B cell (primary cell): ENCODE data around the gene NECAB2. TPM values are rescaled to one million over a fixed set of nuclear protein-coding genes. Genes with fewer than 3 reads are reported as not detected.

Experiments used
- ATAC-seq: fragments of 200-7000 bp; cut with Tn5 transposase; one replicate; pipeline ENCODE4 v1.10.0; 2021; ENCODE audit warnings: low read depth, mild to moderate bottlenecking, moderate number of reproducible peaks, moderate library complexity
- CTCF ChIA-PET: fragments of 350-600 bp; sonication (Branson Sonifier 250); formaldehyde crosslinking; loops from one replicate; lab custom pipeline; 2021; ENCODE audit warnings: antibody characterized with exemption, inconsistent platforms; lab: Charles Lee
- POLR2A ChIA-PET: fragments of 350-600 bp; sonication (Branson Sonifier 250); formaldehyde crosslinking; loops from one replicate; lab custom pipeline; 2021; ENCODE audit warnings: antibody characterized with exemption; lab: Charles Lee
- DNase-seq: peaks from one replicate; pipeline ENCODE4 v3.0.0; 2013
- H2AFZ ChIP-seq: 2 replicates; pipeline ENCODE4 v1.6.1; 2012; ENCODE audit warnings: mild to moderate bottlenecking, low read depth, low read length; ENCODE audit not compliant: insufficient read depth, poor library complexity, severe bottlenecking
- H3K27ac ChIP-seq, 2 donors: 1 replicate in 1 of 2; 2 replicates in 1 of 2; pipeline ENCODE4 v1.5.1; 2012 to 2013; ENCODE audit warnings: low read length in 2 of 2, mild to moderate bottlenecking in 2 of 2, moderate library complexity in 1 of 2
- H3K27me3 ChIP-seq, 4 experiments: fragments of 200-600 bp in 1 of 4; sonication (generic) in 1 of 4; replicated peaks in 1 of 4; 1 replicate in 2 of 4; 2 replicates in 2 of 4; pipeline versions ENCODE4 v1.6.1 to v1.7.0; 2013 to 2016; ENCODE audit warnings: low read length in 3 of 4, mild to moderate bottlenecking in 2 of 4, mixed read lengths in 1 of 4, moderate library complexity in 1 of 4; ENCODE audit not compliant: insufficient read depth in 4 of 4, control insufficient read depth in 3 of 4; ENCODE audit errors: control extremely low read depth in 1 of 4
- H3K36me3 ChIP-seq, 2 experiments: replicated peaks in 1 of 2; 1 replicate in 1 of 2; 2 replicates in 1 of 2; pipeline versions ENCODE4 v1.6.1 to v1.7.1; 2013; ENCODE audit warnings: low read length in 1 of 2; ENCODE audit not compliant: insufficient read depth in 2 of 2, control insufficient read depth in 1 of 2; ENCODE audit errors: control extremely low read depth in 1 of 2, extremely low read depth in 1 of 2
- H3K4me1 ChIP-seq, 2 donors: fragments of 200-600 bp in 1 of 2; sonication (generic) in 1 of 2; 1 replicate in 1 of 2; 2 replicates in 1 of 2; pipeline versions ENCODE4 v1.5.1 to v1.6.1; 2013 to 2017; ENCODE audit warnings: low read length in 2 of 2; ENCODE audit not compliant: control insufficient read depth in 2 of 2, insufficient read depth in 2 of 2
- H3K4me2 ChIP-seq: replicated peaks from 2 replicates; pipeline ENCODE3; 2012; ENCODE audit warnings: mild to moderate bottlenecking, low read depth, low read length; ENCODE audit not compliant: poor library complexity, severe bottlenecking
- H3K4me3 ChIP-seq, 5 experiments: fragments of 200-600 bp in 1 of 5; sonication (generic) in 1 of 5; 1 replicate in 3 of 5; 2 replicates in 2 of 5; pipeline versions ENCODE4 v1.5.1 to v1.7.0; 2011 to 2016; ENCODE audit warnings: low read length in 4 of 5, mild to moderate bottlenecking in 4 of 5, low read depth in 2 of 5, control low read depth in 1 of 5, moderate library complexity in 1 of 5; ENCODE audit not compliant: insufficient read depth in 1 of 5; ENCODE audit errors: control extremely low read depth in 1 of 5, extremely low read depth in 1 of 5
- H3K79me2 ChIP-seq: fragments of 200-600 bp; sonication (generic); one replicate; pipeline ENCODE4 v1.6.0; 2016; ENCODE audit warnings: low read length; ENCODE audit not compliant: control insufficient read depth, insufficient read depth
- H3K9ac ChIP-seq: fragments of 200-600 bp; sonication (generic); 2 replicates; pipeline ENCODE4 v1.6.1; 2017; ENCODE audit warnings: mild to moderate bottlenecking, low read length, moderate library complexity
- H3K9me3 ChIP-seq, 3 donors: one replicate each; pipeline versions ENCODE4 v1.6.1 to v1.7.1; 2013; ENCODE audit warnings: low read length in 2 of 3; ENCODE audit not compliant: control insufficient read depth in 2 of 3, insufficient read depth in 1 of 3; ENCODE audit errors: control extremely low read depth in 1 of 3
- H4K20me1 ChIP-seq: 2 replicates; pipeline ENCODE4 v1.6.0; 2012; ENCODE audit warnings: mild to moderate bottlenecking, low read length; ENCODE audit not compliant: insufficient read depth, control insufficient read depth, poor library complexity, severe bottlenecking
- H3K27ac Mint-ChIP-seq: one replicate; pipeline ENCODE4 v1.8.0; 2021; ENCODE audit warnings: mixed read lengths
- H3K27me3 Mint-ChIP-seq: one replicate; pipeline ENCODE4 v1.8.0; 2021; ENCODE audit warnings: mixed read lengths
- H3K4me1 Mint-ChIP-seq: one replicate; pipeline ENCODE4 v1.8.0; 2021; ENCODE audit warnings: mixed read lengths
- H3K4me3 Mint-ChIP-seq: one replicate; pipeline ENCODE4 v1.8.0; 2021; ENCODE audit warnings: mixed read lengths
- H3K9me3 Mint-ChIP-seq: one replicate; pipeline ENCODE4 v1.8.0; 2022; ENCODE audit warnings: mixed read lengths; ENCODE audit not compliant: insufficient read depth
- CTCF ChIP-seq: fragments of 200-600 bp; IDR thresholded peaks from one replicate; pipeline ENCODE4 v1.8.0; 2022; ENCODE audit warnings: antibody characterized with exemption, mild to moderate bottlenecking
- EZH2 ChIP-seq: IDR thresholded peaks from 2 replicates; pipeline ENCODE4 v1.6.1; 2012; ENCODE audit warnings: borderline replicate concordance, low read depth, mild to moderate bottlenecking, moderate library complexity, low read length; ENCODE audit not compliant: insufficient read depth, poor library complexity, severe bottlenecking
- WGBS: methylation state at CpG from one replicate; pipeline ENCODE4 v1.1.5; 2013; ENCODE audit warnings: missing lambda C conversion rate; ENCODE audit not compliant: insufficient coverage; 5-methylcytosine and 5-hydroxymethylcytosine counted together
- intact Hi-C: fragments of 100-400 bp; cut with micrococcal nuclease; formaldehyde crosslinking; loops from one replicate; pipeline ENCODE4 v1.10.0; 2022
- polyA plus RNA-seq: library from polyadenylated mRNA; depleted of rRNA; stranded (reverse); fragments of >200 nt; gene quantifications from 2 replicates; pipeline ENCODE4 v1.2.3, GENCODE V29; 2012
- total RNA-seq, 2 donors: library from RNA; stranded (reverse); fragments of 120-200 nt in 1 of 2; gene quantifications; 1 replicate in 1 of 2; 2 replicates in 1 of 2; pipeline versions ENCODE4 v1.2.3 to v1.2.4, GENCODE V29; 2013 to 2022

NECAB2 gene
- total and polyA plus RNA-seq, 2 donors (not counting 1 experiment from before 2014, with no cell fraction given) = not detected

- H3K4me3 Mint-ChIP-seq = no peak overlapping the region
Measured at GRCh38 chr16:84009282-84009681, 41.2 kb downstream of the NECAB2 start.

More at GRCh38 chr16:84009282-84009681, 41.2 kb downstream of the NECAB2 start:
- no peak overlapping the region for H2AFZ ChIP-seq
- no peaks in the 10 kb centered on the region for H3K9me3 Mint-ChIP-seq
- peaks cover 13% of the 10 kb centered on the region for H3K27me3 Mint-ChIP-seq
- peaks cover 0 to 8% (median 0%) of the 10 kb centered on the region in 3 donors for H3K9me3 ChIP-seq
- ChIA-PET CTCF (no interaction called here), POLR2A (no interaction called here)
- H3K4me3 ChIP-seq = no peak overlapping the region
- peaks cover under 1 to 6% of the 10 kb centered on the region in 2 donors for H3K4me1 ChIP-seq
- ATAC-seq (no peak), DNase-seq (no peak)
- no peak for TF ChIP-seq CTCF
- no peak for TF ChIP-seq EZH2
- H3K79me2 ChIP-seq = no peaks in the 10 kb centered on the region
- no peak overlapping the region for H3K4me2 ChIP-seq
- no peak overlapping the region for H3K27ac Mint-ChIP-seq
- no peaks in the 10 kb centered on the region for H3K36me3 ChIP-seq
- H3K27me3 ChIP-seq = no peaks in the 10 kb centered on the region
- intact Hi-C loops = no loop called here
- no peak overlapping the region for H3K9ac ChIP-seq
- H3K27ac ChIP-seq = no peak overlapping the region
- no peaks in the 10 kb centered on the region for H3K4me1 Mint-ChIP-seq
- H4K20me1 ChIP-seq = no peaks in the 10 kb centered on the region
- WGBS = 94% methylated on average over 6 of the region's 6 CpGs
